ENCODE results near the gene PSMD6.

PSMD6 gene

DNA sequence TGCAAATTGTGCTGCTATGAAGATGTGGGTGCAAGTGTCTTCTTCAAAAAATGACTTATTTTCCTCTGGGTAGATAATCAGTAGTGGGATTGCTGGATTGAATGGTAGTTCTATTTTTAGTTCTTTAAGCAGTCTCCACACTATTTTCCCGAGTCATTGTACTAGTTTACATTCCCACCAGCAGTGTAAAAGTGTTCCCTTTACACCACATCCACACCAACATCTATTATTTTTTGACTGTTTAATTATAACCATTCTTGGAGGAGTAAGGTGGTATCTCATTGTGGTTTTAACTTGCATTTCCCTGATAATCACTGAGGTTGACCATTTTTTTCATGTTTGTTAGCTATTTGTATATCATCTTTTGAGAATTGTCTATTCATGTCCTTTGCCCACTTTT, 19.7 kb upstream of the PSMD6 start:
- no peak for DNase-seq

- no peak for DNase-seq
Measured at GRCh38 chr3:64039981-64040733, 16.9 kb upstream of the PSMD6 start.

GRCh38 chr3:64039332-64039731, 16.0 kb upstream of the PSMD6 start:
- no peak for DNase-seq

GRCh38 chr3:64038253-64038767, 15.0 kb upstream of the PSMD6 start:
- DNase-seq, result no peak

GRCh38 chr3:64037084-64037483, 13.8 kb upstream of the PSMD6 start:
- no peak for DNase-seq

DNA sequence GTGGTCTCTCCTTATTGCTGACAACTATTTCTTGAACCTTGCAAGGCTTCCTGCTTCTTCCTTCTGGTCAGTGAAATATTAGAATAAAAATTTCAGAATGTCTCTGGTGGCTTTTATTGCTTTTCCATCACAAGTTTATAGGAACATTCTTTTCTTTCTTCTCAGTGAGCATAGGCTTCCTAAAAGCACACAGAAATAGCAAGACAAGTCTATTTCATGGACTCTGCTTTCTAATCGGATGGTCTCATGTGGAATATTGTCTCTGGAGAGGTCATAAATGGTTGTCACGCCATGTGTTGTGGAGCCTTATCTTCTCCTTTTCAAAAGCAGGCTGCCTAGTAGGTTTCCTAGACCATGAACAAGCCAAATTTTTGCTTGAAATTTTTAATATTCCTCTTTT, 9.8 kb upstream of the PSMD6 start:
- DNase-seq, result no peak

- DNase-seq, result no peak
Measured at GRCh38 chr3:64031540-64032508, 8.5 kb upstream of the PSMD6 start.

DNA sequence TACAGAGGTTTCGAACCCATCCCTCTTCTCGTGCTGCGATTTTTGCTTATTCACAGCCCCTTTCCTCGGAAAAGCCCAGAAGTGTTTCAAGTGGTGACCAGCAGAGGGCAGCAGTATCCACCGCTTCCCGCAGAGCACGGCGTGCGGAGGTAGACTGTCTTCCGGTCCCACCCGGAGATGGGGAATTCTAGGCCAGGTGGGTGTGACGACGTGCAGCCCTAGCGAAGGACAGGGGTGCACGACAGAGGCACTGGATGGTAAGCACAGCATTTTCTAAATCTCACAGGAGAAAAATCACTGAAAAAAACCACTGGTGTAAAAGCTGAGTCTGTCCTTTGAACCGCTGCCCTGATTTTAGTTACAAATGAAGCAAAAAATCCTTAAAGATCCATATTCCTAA, 7.4 kb upstream of the PSMD6 start:
- peak; percentile 26 to 74 (median 66) for DNase-seq

- DNase-seq, result no peak
Measured at GRCh38 chr3:64029287-64029686, 6.0 kb upstream of the PSMD6 start.

- DNase-seq, result no peak
Measured at GRCh38 chr3:64028754-64029153, 5.5 kb upstream of the PSMD6 start.

GRCh38 chr3:64027658-64028057, 4.4 kb upstream of the PSMD6 start:
- no peak for DNase-seq

- DNase-seq, result no peak
Measured at GRCh38 chr3:64026346-64026745, 3.1 kb upstream of the PSMD6 start.

GRCh38 chr3:64023861-64024223, 548 bp upstream of the PSMD6 start:
- no peak for DNase-seq

DNA sequence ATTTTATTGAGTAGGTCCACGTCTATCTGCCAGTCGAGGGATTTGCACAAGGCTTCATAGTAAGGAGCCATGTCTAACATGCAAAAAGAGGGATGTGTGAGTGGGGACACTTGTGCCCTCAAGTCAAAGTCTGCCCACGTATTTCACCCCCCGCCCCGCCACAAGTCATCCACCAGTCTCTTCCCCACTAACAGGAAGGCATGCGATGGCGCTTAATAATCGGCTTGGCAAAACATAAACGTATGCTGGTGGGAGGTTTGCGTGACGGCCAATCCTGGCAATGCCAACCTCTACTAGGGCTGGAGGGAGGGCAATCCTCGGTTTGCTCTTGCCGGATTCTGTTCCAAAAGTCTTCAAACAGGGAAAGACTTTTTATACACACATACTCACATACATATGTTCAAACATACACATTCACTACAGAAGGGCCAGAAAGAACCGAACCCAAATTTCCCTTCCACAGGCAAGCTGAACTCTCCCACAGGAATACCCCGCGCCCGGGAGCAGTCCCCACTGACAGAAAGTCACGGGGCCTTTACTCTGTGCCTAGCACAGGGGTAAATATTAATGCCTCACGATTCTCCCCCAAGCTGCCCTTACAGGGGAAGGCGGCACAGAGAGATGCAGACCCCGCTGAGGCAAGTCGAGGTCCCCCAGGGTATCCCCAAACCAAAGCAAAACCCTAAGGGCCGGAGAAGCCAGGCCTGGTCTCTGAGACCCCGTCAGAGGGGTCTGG, 675 bp downstream of the PSMD6 start:
- peak in 2 of 6 experiments; percentile 6 to 35 for DNase-seq

- DNase-seq, result no peak
Measured at GRCh38 chr3:64021922-64022321, 1.4 kb downstream of the PSMD6 start.

DNA sequence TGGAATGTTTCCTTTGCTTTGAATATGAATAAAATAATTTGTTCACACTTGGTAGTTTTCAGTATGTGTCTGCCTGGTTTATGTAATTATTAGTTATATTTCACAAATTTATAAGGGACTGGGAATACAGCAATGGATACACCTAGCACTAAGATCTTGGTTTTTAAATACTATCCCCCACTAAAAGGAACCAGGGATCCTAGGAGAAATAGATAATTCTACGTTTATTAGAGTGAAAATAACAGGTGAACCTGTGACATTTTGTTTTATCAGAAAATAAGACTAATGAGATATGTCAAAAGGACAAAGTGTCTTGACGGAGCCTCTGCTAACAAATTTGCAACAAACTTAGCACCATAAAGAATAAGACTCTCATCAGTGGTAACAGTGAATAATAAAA, 3.4 kb downstream of the PSMD6 start:
- no peak for DNase-seq

DNA sequence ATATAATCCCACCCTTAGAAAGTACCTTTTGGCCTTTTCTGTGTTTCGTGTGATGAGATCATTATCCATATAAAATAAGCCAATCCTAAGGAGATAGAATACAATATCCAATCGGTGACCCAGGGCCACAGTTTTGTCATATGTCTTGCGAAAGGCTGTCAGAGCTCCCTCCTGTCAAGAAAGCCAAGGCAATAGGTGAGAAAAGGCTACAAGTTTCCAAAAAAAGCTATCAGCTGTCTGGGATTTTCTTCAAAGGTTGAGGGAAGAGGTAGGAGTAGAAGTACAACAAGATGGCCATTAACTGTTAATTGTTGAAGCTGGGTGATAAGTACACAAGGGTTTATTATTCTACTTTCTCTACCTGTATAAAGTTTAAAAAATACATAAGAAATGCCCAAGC, 4.0 kb downstream of the PSMD6 start:
- DNase-seq, result no peak

- no peak for DNase-seq
Measured at GRCh38 chr3:64016941-64017620, 6.2 kb downstream of the PSMD6 start.

DNA sequence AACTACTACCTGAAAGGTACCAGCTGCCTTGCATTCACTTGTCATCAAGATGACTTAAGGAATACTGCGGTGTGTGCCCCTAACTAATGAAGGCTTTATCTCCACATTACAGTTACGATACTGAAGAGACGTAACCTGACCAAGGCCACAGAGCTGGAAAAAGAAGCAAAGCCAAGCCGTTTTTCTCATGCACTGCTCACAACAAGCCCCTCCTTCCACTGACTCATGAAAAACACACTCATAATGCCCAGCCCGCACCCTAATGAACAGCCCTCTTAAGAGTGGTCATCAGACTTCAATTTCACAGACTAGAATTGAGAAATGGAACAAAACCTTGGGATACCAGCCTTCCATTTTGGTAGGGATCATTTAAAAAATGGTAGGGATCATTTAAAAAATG, 11.6 kb downstream of the PSMD6 start:
- DNase-seq, result no peak

GRCh38 chr3:64010199-64010598, 13.1 kb downstream of the PSMD6 start:
- no peak for DNase-seq

DNA sequence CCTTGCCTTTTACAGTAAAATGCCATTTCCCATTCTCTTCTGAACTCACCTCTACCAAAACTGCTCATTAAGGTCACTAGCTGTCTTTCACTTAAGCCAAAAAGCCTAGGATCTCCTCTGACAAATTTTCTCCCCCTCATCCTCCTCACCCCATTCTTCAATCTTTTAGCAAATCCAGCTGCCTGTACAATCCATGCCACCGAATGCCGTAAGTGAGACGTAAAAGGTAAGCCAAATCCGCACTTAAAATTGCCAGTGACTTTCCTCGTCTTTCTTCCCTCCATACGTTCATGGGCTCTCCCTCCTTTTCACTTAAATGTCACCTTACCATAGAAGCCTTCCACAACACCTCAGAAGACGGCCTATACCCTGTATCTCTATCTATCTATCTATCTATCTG, 13.8 kb downstream of the PSMD6 start:
- peak in 1 of 6 experiments; percentile 3 for DNase-seq

Measured in stimulated activated naive CD4-positive, alpha-beta T cell (primary cell).